Measurements from ENCODE around the gene KRT7.

The KRT7 gene

DNA sequence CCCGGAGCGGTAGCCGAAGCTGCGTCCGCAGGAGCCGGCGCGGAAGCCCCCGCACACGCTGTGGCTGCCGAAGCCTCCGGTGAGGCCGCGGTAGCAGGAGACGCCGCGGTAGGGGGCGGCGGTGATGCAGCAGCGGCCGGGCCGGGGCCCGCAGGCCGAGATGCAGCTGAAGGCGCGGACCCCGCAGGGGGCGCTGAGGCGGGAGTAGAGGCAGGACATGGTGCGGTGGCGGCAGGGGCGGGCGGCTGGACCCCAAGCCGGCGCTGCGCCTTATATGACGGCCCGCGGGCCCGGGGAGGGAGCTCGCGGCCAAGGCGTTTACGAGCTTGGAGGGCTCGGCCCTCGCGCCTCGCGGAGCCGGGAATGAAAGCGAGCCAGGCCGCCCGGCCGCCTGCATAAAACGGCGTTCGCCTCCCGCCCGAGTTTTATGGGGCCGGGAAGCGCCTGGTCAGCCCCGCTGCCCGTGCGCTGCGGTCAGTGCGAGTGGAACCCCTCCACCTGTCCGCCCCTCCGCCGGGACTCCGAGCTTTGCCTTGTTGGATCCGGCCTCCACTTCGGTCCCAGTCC lies 25.4 kb downstream of the KRT7 start:
- DNase-seq = no peak

- peak in 1 of 2 experiments; percentile 68 for DNase-seq
These were observed 26.7 kb downstream of the KRT7 start for GRCh38 chr12:52259657-52260243.

DNA sequence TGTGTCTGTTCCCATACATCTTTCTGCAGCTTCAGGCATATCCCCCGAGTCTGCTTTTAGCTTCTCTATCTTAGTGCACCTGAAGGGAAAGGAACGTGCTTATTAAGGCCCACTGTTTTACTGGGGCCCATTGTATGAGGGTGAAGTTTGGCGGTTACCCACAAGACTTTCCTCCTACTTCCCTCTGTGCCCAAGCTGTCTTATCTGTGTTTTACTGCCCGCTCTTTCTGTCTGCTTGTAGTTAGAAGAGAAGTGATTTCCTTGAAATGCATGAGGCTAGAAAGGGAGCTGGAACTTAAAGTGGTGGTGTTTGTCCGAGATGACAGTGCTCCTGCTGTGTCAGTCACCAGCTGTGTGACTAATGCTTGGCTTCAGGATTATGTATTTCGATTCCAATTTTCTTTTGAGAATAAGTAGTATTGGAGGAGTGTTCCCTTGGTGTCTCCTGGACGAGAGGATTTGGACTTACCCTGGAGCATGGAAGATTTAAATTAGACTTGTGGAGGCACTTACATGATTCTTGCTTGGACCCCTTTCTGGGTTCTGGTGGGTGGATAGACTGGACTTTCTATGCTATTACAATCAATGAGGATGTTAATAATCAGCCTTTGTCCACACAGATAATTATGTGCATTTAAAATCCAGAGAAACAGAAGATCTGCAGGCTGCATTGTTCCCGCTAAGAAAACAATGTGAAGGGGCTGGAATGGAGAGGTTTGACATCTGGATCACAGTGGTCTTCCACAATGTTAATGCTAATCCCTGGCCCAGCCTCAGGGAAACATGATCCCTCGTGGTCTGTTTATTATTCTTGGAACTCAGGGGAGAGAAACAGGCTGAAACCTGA lies 27.5 kb downstream of the KRT7 start:
- no peak for DNase-seq

DNA sequence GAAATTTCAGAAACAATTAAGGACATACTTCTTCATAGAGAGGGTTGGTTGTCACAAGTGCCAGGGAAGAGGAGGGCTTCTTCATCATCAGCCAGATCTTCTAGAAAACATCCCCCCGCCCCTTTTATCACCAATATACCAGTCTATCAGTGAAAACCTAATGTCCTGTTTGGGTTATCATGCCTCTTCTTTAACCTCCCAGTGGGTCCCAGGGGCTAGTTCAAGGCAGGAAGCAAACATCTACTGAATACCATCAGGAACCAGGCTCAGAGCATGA lies 28.1 kb downstream of the KRT7 start:
- DNase-seq = no peak

GRCh38 chr12:52262286-52262685 lies 29.2 kb downstream of the KRT7 start:
- no peak for DNase-seq

DNA sequence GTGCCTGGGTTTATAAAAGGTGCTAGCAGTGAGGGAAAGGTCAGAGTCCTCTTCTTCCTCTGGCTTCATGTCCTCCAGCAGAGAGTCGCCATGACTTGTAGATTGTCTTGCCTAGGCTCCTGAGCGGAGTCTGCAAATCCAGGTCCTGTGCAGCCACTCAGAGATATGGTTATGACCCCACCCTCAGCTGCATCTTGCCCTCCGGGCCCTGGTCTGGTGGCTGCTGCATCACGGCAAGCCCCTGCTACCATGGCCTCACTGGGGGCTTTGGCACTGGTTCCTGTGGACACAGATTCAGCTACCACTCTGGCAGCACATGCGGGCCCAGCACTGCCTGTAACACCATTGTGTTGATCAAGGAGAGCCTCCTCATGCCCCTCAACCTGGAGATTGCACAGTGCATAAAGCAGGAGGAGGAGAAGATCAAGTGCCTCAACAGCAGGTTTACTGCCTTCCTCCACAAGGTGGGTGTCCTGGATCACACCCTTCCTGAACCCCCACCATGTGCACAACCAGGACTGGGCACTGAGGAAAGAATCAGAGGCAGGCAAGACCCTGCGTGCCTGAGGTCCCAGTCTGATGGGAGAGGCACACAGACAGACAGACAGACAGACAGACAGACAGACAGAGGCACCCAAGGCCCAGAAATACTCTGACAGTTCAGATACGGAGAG lies 30.9 kb downstream of the KRT7 start:
- DNase-seq = no peak

- DNase-seq = no peak
These were observed 31.4 kb downstream of the KRT7 start for GRCh38 chr12:52264435-52264825.

DNA sequence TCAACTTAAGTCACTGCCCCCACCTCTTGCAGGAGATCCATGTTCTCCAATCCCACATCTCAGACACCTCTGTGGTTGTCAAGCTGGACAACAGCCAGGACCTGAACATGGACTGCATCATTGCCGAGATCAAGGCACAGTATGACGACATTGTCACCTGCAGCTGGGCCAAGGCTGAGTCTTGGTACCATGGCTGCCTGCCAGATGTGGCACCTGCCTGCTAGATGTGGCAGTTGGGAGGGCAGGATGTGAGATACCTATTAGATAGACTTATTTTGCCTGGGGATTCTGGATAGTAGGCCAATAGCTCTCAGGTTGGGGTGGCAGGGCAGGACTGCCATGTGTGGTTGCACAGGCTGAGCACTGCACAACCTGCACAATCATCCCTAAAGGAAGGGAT lies 33.5 kb downstream of the KRT7 start:
- no peak for DNase-seq

GRCh38 chr12:52267266-52267665 lies 34.2 kb downstream of the KRT7 start:
- no peak for DNase-seq

DNA sequence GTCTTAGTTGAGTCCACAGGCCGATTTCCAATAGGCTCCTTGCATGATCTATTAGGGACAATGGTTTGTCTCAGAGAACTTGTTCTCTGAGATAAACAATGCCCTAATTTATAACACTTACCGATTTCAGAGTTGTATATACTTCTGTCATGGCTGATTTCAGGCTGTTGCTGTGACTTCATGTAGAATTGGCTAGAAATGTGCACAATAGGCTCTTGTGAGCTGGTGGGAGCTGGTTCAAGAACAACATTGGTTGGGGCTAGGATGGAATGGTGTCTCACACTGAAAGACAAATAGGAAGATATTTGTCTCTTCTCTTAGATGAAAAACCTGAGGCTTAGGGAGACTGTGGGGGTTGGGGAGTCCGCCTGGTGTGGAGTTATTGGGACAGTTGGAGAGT lies 34.7 kb downstream of the KRT7 start:
- DNase-seq = no peak

- DNase-seq = no peak
These were observed 35.2 kb downstream of the KRT7 start for GRCh38 chr12:52268212-52268611.

DNA sequence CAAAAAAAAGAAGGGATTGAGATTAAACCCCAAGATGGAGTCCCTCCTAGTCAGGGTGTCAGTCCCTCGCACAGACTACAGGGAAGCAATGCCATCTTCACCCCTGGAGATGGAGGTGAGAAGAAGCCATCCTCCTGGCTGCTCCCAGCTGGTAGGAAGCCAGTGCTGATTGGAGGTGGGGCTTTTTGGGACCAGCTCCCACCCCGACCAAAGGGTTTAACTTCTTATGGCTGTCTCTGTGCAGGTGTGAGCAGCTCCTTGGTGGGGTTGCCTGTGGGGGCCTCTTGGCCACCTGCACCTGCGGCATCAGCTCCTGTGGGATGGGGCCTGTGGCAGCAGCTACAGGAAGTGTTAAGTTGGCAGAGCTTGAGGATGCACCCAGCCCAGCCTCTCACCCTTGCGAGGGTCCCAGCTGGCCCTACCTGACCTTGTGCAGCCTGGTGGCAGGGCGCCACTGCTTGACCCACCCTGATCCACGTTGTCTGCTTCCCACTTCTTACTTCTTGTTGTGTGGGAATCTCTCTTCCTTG lies 37.6 kb downstream of the KRT7 start:
- DNase-seq = no peak

- no peak for DNase-seq
These were observed 38.1 kb downstream of the KRT7 start for GRCh38 chr12:52271158-52271557.

GRCh38 chr12:52274521-52275120 lies 41.6 kb downstream of the KRT7 start, which contains the start of gene KRT86:
KRT86 (plus strand) TSS chr12:52274645; CDS start chr12:52301917, 27,272 bp downstream.
- DNase-seq = no peak

- no peak for DNase-seq
These were observed 42.6 kb downstream of the KRT7 start for GRCh38 chr12:52275686-52276085.

GRCh38 chr12:52277486-52278245 lies 44.6 kb downstream of the KRT7 start:
- DNase-seq = no peak

GRCh38 chr12:52278575-52279421 lies 45.8 kb downstream of the KRT7 start:
- peak in 1 of 2 experiments; percentile 77 for DNase-seq

DNA sequence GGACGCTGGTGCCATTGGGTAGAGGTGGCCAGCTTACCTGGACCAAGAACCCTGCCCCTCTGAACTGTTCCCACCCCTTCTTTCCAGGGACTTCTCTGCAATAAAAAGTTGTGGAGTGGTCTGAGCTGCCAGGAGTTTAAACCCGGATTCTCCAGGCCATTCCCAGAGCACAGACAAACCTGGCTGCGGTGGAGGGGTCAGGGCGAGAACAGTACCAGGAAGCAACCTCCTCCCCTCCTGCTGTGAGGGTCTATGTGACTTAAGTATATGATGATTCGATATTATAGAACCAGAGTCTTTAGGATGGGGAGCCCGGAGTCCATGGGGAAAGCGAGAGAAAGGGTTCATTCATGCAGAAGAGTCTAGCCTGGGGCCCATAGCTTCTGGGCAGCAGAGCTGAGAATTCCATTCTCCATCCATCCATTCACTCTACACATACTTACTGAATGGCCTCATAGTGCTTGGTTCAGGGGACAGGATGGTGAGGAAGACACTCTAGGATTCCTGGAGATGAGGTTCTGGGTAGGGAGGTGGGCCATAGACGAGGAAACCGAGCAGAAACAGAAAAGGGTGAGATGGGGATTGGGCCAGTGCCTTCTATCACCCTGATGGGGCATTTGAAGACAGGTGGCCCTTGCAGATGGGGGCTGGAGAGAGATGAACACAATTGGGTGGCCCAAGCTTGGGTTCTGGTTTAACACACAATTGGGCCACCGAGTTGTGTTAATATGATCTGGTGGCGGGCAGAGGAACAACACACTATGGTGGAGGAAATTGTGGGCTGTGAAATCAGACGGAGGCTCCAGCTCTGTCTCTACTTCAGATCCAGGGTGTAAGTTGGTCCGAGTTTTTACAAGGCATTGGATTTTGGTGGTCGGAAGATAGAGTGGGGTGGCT lies 46.6 kb downstream of the KRT7 start:
- DNase-seq = no peak

GRCh38 chr12:52280319-52280795 lies 47.3 kb downstream of the KRT7 start:
- no peak for DNase-seq

All from NCI-H526 (cell line).